ENCODE measurements around the gene GABRG3. TPM values are rescaled to one million over a fixed set of nuclear protein-coding genes. Genes with fewer than 3 reads are reported as not detected.

The GABRG3 gene
- total RNA-seq, 1 donor from 2014 or later: not detected

GRCh38 chr15:26945046-26945445, 25.9 kb upstream of the GABRG3 start:
- H3K27ac ChIP-seq: no peak overlapping the region
- DNase-seq: no peak
- no peaks in the 10 kb centered on the region for H3K9me3 ChIP-seq
- no peak overlapping the region for H3K4me3 ChIP-seq
- no peaks in the 10 kb centered on the region for H3K36me3 ChIP-seq
- intact Hi-C loops (cut with DNase I): no loop called here
- no peaks in the 10 kb centered on the region for H3K4me1 ChIP-seq
- H3K27me3 ChIP-seq (ENCODE audit: low read depth): no peaks in the 10 kb centered on the region
- TF ChIP-seq, protein P1, sequence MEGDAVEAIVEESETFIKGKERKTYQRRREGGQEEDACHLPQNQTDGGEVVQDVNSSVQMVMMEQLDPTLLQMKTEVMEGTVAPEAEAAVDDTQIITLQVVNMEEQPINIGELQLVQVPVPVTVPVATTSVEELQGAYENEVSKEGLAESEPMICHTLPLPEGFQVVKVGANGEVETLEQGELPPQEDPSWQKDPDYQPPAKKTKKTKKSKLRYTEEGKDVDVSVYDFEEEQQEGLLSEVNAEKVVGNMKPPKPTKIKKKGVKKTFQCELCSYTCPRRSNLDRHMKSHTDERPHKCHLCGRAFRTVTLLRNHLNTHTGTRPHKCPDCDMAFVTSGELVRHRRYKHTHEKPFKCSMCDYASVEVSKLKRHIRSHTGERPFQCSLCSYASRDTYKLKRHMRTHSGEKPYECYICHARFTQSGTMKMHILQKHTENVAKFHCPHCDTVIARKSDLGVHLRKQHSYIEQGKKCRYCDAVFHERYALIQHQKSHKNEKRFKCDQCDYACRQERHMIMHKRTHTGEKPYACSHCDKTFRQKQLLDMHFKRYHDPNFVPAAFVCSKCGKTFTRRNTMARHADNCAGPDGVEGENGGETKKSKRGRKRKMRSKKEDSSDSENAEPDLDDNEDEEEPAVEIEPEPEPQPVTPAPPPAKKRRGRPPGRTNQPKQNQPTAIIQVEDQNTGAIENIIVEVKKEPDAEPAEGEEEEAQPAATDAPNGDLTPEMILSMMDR (IDR thresholded peaks at IDR 0.05): no peak
- ATAC-seq: no peak

DNA sequence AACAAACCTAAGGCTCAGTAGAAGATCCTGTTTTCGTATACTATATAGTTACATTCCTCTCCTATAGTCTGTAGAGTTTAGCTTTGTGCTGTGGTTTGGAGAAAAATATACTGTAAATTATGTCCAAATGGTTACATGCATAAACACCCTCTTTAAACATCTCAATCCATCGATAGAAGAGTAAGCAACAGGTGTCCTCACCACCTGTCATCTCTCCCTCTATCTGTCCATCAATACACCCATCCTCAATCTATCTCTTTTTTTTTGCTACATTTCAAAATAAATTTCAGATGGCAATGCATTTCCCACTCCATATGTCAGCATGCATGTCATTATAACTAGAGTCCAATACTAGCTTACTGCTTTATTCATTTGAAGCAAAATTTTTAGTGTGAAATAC, 21.0 kb upstream of the GABRG3 start:
- TF ChIP-seq, protein P1 (IDR thresholded peaks at IDR 0.05): no peak
- Histone ChIP-seq H3K4me1 (no peaks in the 10 kb centered on the region), H3K9me3 (peaks cover 10% of the 10 kb centered on the region), H3K27me3 (ENCODE audit: low read depth) (no peaks in the 10 kb centered on the region), H3K4me3 (no peak overlapping the region), H3K27ac (no peak overlapping the region), H3K36me3 (no peaks in the 10 kb centered on the region)
- ATAC-seq (no peak), DNase-seq (no peak)
- intact Hi-C loops (cut with DNase I): no loop called here

DNA sequence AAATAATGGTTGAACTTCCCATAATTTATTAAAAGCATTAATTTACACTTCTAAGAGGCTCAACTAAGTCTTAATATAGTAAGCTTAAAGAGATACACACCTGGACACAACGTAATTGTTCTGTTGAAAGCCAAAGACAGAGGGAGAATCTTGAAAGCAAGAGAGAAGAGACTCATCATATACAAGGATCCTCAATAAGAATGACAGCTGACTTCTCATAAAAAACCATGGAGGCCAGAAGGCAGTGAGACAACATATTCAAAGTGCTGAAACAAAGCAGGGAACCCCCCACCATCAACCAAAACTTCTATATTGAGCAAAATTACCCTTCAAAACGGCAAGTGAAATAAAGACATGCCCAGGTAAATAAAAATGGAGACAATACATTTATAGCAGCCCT, 16.6 kb upstream of the GABRG3 start:
- Histone ChIP-seq H3K27me3 (ENCODE audit: low read depth) (no peaks in the 10 kb centered on the region), H3K36me3 (no peaks in the 10 kb centered on the region), H3K9me3 (peaks cover 10% of the 10 kb centered on the region), H3K4me3 (no peak overlapping the region), H3K4me1 (no peaks in the 10 kb centered on the region), H3K27ac (no peak overlapping the region)
- TF ChIP-seq, protein P1 (IDR thresholded peaks at IDR 0.05): no peak
- ATAC-seq (no peak), DNase-seq (no peak)
- intact Hi-C loops (cut with DNase I): no loop called here

DNA sequence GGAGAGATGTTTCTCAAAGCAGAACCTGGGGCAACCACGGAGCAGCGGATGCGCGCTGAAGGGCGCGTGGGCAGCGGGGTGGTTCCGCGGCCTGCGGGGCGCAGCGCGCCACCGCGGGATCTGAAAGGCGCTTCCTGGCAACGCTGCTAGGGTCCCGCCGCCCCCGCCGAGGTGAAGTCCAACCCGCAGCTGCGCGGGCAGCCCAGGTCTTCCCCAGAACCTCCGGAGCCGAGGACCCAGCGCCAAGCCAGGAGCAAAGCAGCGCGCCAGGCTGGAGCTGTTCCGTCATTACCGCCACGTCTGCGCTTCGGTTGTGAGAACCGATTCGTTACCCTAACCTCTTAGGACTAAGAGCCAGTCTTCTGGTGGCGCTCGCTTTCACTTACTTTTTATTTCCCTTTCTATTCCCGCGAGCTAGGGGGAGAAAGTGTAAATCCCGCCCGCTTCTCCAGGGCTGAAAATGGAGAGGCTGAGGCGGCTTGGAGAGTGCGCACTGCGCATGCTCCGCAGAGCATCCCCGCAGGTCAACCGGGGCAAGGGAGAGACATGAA, 3.2 kb upstream of the GABRG3 start:
- no peak for DNase-seq
- no peak overlapping the region for H3K27ac ChIP-seq
- peaks cover 27% of the 10 kb centered on the region for H3K27me3 ChIP-seq (ENCODE audit: low read depth)
- no peaks in the 10 kb centered on the region for H3K9me3 ChIP-seq
- H3K4me1 ChIP-seq: no peaks in the 10 kb centered on the region
- H3K4me3 ChIP-seq: no peak overlapping the region
- no peaks in the 10 kb centered on the region for H3K36me3 ChIP-seq
- ATAC-seq: no peak
- intact Hi-C loops (cut with DNase I): no loop called here
- TF ChIP-seq, protein P1 (IDR thresholded peaks at IDR 0.05): no peak

DNA sequence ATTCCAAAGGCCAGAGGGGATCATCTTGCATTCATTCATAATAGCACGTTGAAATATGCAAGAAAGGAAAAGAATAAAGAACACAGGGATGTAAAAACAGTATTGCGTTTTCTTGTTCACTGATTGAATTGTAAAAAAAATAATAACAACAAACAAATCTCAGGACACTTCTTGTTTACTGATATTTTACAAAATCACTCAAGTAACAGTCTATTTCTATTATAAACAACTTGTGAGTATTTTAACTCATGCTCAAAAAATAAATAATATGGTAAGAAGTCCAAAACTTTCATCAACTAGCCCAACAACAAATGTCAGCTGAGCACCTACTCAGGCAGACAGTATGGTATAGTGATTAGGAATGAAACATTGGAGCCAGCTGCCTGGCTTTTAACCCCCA, 2.2 kb upstream of the GABRG3 start:
- Histone ChIP-seq H3K27ac (no peak overlapping the region), H3K4me1 (no peaks in the 10 kb centered on the region), H3K27me3 (ENCODE audit: low read depth) (peaks cover 27% of the 10 kb centered on the region), H3K4me3 (no peak overlapping the region), H3K36me3 (no peaks in the 10 kb centered on the region), H3K9me3 (no peaks in the 10 kb centered on the region)
- ATAC-seq (no peak), DNase-seq (no peak)
- intact Hi-C loops (cut with DNase I): no loop called here
- TF ChIP-seq, protein P1 (IDR thresholded peaks at IDR 0.05): no peak
